Keratinocyte (primary cell): Measurements from ENCODE around the gene DIO3.

Experiments
- EZH2 ChIP-seq: IDR thresholded peaks from one replicate; pipeline ENCODE4 v1.6.1; 2012; ENCODE audit warnings: inconsistent platforms, mild to moderate bottlenecking, low read length, moderate library complexity
- TF ChIP-seq, protein P1 (sequence below), 3 experiments: IDR thresholded peaks in 1 of 3; conservative IDR thresholded peaks in 1 of 3; optimal IDR thresholded peaks in 1 of 3; 2 replicates in 2 of 3; 3 replicates in 1 of 3; pipeline versions ENCODE3 to v1.5.1; 2011; ENCODE audit warnings: low read length in 3 of 3, mild to moderate bottlenecking in 3 of 3, moderate library complexity in 2 of 3, control low read depth in 1 of 3, inconsistent platforms in 1 of 3; ENCODE audit not compliant: insufficient read depth in 2 of 3; ENCODE audit errors: extremely low read depth in 1 of 3

DNA sequence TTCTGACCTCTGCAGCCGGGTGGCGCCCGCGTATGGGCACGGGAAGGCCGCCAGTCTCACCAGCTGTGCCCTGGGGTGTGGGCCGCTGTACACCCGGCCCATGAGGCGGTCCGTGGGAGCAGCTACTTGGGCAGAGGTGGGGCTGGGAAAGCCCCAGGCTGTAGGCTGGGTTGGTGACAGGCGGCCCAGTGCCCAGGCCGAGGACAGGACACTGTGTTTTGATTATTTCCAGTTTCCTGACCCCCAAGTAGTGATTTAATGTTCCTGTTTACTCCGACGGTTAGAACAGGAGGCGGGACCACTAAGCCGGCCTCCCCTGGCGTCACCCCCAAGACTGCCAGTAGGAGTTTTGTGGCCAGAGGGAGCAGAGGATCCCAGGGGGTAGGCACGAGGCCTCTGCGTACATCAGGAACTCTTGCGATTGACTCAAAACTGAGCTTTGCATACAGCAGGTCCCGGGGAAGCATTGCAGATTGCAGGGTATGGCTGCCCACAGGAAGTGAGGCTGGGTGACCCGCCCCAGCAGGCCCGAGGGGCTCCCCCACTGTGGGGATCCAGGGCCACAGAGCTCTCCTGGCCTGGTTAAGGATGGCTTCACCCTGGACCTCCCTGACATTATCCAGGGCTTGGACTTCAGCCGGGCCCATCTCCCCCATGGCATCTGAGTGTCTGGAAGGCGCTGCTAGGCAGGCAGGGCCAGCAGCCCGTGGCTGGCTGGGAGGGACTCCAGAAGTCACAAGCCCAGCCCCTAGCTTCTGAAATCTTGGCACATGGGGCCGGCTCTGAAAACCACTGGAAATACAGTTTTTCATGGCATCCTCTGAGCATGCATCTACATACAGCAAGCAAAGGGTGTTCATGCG lies 42.5 kb upstream of the DIO3 start:
- TF ChIP-seq, protein P1, sequence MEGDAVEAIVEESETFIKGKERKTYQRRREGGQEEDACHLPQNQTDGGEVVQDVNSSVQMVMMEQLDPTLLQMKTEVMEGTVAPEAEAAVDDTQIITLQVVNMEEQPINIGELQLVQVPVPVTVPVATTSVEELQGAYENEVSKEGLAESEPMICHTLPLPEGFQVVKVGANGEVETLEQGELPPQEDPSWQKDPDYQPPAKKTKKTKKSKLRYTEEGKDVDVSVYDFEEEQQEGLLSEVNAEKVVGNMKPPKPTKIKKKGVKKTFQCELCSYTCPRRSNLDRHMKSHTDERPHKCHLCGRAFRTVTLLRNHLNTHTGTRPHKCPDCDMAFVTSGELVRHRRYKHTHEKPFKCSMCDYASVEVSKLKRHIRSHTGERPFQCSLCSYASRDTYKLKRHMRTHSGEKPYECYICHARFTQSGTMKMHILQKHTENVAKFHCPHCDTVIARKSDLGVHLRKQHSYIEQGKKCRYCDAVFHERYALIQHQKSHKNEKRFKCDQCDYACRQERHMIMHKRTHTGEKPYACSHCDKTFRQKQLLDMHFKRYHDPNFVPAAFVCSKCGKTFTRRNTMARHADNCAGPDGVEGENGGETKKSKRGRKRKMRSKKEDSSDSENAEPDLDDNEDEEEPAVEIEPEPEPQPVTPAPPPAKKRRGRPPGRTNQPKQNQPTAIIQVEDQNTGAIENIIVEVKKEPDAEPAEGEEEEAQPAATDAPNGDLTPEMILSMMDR (optimal IDR thresholded peaks at IDR 0.05 in 1 of 3, IDR thresholded peaks at IDR 0.05 in 1 of 3, conservative IDR thresholded peaks at IDR 0.05 in 1 of 3; ENCODE audit: extremely low read depth in 1 of 3, insufficient read depth in 2 of 3, low read length in 3 of 3): no peak
- TF ChIP-seq EZH2: no peak
